ENCODE results near the gene C12orf43.

The C12orf43 gene

GRCh38 chr12:121001060-121001459, 15.2 kb downstream of the C12orf43 start:
- Histone ChIP-seq H3K9me3 (no peaks in the 10 kb centered on the region), H3K27ac (no peak overlapping the region), H3K4me1 (ENCODE audit: control insufficient read depth in 1 of 2, insufficient read depth in 1 of 2, low read depth in 1 of 2, low read length in 1 of 2) (no peaks in the 10 kb centered on the region), H3K4me3 (ENCODE audit: low read depth in 1 of 2, low read length in 1 of 2) (no peak overlapping the region), H3K27me3 (no peaks in the 10 kb centered on the region), H3K36me3 (peaks cover 27% of the 10 kb centered on the region)
- TF ChIP-seq CTCF (IDR thresholded peaks at IDR 0.05), result no peak

- no peak for TF ChIP-seq CTCF (IDR thresholded peaks at IDR 0.05)
- Histone ChIP-seq H3K4me1 (ENCODE audit: control insufficient read depth in 1 of 2, insufficient read depth in 1 of 2, low read depth in 1 of 2, low read length in 1 of 2) (no peaks in the 10 kb centered on the region), H3K36me3 (peaks cover 27% of the 10 kb centered on the region), H3K27me3 (no peaks in the 10 kb centered on the region), H3K27ac (no peak overlapping the region), H3K9me3 (no peaks in the 10 kb centered on the region), H3K4me3 (ENCODE audit: low read depth in 1 of 2, low read length in 1 of 2) (no peak overlapping the region)
These were observed 15.8 kb downstream of the C12orf43 start for GRCh38 chr12:121000530-121000929.

- no peak overlapping the region for H3K4me3 ChIP-seq (ENCODE audit: low read depth in 1 of 2, low read length in 1 of 2)
- H3K4me1 ChIP-seq (ENCODE audit: control insufficient read depth in 1 of 2, insufficient read depth in 1 of 2, low read depth in 1 of 2, low read length in 1 of 2), result no peaks in the 10 kb centered on the region
- no peak overlapping the region for H3K27ac ChIP-seq
- H3K9me3 ChIP-seq, result no peaks in the 10 kb centered on the region
- peaks cover 24% of the 10 kb centered on the region for H3K36me3 ChIP-seq
- no peak for TF ChIP-seq CTCF (IDR thresholded peaks at IDR 0.05)
- no peaks in the 10 kb centered on the region for H3K27me3 ChIP-seq
These were observed 16.8 kb downstream of the C12orf43 start for GRCh38 chr12:120999191-121000120.

- Histone ChIP-seq H3K4me3 (ENCODE audit: low read depth in 1 of 2, low read length in 1 of 2) (no peak overlapping the region), H3K36me3 (peaks cover 13% of the 10 kb centered on the region)
- no peak for TF ChIP-seq CTCF (IDR thresholded peaks at IDR 0.05)
These were observed 17.9 kb downstream of the C12orf43 start for GRCh38 chr12:120998435-120998834.

GRCh38 chr12:120997448-120997847, 18.8 kb downstream of the C12orf43 start:
- TF ChIP-seq CTCF (IDR thresholded peaks at IDR 0.05), result no peak
- Histone ChIP-seq H3K4me3 (ENCODE audit: low read depth in 1 of 2, low read length in 1 of 2) (no peak overlapping the region), H3K9me3 (no peaks in the 10 kb centered on the region), H3K27ac (no peak overlapping the region), H3K4me1 (ENCODE audit: control insufficient read depth in 1 of 2, insufficient read depth in 1 of 2, low read depth in 1 of 2, low read length in 1 of 2) (no peaks in the 10 kb centered on the region), H3K27me3 (no peaks in the 10 kb centered on the region), H3K36me3 (peaks cover 9% of the 10 kb centered on the region)

More at GRCh38 chr12:120998435-120998834, 17.9 kb downstream of the C12orf43 start:
- Histone ChIP-seq H3K27ac (no peak overlapping the region), H3K27me3 (no peaks in the 10 kb centered on the region), H3K9me3 (no peaks in the 10 kb centered on the region), H3K4me1 (ENCODE audit: control insufficient read depth in 1 of 2, insufficient read depth in 1 of 2, low read depth in 1 of 2, low read length in 1 of 2) (no peaks in the 10 kb centered on the region)
